GM21381 (cell line): Measurements from ENCODE around the gene CASP10.
"Not testable (repeated sequence)": the region's sequence is repeated elsewhere in the genome, so short reads cannot be mapped to it uniquely, and the experiment has no call there.

Experiments
- ATAC-seq: cut with Tn5 transposase; IDR thresholded peaks from one replicate; pipeline ENCODE4 v1.9.1; 2021; ENCODE audit warnings: mild to moderate bottlenecking, moderate library complexity; ENCODE audit not compliant: unreplicated experiment

The CASP10 gene

DNA sequence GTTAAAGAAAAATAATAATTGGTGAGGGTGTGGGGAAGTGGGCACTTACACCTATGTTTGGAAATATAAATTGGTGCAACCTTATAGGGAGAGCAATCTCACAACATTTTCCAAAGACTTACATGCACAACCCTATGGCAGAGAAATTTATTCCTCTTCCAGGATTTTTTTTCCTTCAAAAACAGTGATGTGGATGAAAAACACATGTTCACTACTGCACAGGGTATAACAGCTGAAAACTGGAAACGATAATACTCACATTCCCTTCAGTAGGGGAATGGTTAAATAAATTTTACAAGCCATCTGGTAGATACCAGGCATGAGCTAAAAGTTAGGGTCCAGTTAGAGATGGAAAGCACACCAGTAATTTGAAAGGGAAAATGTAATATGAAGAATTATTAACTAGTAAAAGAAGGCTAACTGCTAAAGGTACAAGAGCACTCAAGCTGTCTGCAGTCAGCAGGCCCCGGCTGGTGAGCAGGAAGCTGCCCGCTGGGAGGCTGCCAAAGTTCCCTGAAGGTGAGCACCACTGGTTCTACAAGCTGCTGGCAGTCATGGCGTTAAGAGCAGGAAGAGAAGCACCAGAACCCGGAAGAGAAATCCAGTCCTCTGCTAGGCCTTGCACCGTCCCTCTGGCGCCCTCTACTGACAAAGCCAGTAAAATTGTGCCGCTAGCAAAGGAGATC, 49.0 kb downstream of the CASP10 start:
- ATAC-seq, result peak; percentile 51

DNA sequence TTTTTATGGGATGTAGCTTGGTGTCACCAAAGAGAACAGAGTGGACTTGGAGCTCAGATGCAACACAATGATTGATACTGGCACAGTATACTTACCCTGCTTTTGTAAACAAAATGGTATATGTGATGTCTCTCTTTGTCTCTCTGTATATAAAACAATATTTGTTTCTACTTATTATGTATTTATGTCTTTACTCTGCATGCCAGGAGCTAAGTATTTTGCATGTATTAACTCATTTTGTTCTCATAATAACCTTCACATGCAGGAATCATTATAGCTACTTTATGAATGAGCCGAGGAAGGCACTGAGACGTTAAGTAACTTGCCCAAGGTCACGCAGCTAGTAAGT, 49.5 kb downstream of the CASP10 start:
- no peak for ATAC-seq

DNA sequence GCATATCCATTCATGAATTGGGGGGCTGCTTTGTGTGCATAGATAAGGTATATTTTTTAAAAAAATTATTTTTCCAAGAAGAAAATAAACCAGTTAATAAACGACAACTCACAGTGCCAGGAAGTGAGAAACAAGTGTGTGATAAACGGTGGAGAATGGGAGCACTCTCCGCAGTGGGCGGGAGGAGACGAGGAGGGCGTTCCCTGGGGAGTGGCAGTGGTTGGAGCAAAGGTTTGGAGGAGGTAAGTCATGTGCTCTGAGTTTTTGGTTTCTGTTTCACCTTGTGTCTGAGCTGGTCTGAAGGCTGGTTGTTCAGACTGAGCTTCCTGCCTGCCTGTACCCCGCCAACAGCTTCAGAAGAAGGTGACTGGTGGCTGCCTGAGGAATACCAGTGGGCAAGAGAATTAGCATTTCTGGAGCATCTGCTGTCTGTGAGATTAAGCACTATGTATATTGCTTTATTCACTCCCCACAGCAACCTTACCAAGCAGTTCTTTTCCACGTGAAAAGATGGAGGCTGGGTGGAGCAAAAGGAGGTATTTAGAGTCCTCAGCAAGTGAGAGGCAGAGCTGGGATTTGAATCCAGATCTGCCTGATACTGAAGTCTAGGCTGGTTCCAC, 50.4 kb downstream of the CASP10 start:
- peak; percentile 90 for ATAC-seq

DNA sequence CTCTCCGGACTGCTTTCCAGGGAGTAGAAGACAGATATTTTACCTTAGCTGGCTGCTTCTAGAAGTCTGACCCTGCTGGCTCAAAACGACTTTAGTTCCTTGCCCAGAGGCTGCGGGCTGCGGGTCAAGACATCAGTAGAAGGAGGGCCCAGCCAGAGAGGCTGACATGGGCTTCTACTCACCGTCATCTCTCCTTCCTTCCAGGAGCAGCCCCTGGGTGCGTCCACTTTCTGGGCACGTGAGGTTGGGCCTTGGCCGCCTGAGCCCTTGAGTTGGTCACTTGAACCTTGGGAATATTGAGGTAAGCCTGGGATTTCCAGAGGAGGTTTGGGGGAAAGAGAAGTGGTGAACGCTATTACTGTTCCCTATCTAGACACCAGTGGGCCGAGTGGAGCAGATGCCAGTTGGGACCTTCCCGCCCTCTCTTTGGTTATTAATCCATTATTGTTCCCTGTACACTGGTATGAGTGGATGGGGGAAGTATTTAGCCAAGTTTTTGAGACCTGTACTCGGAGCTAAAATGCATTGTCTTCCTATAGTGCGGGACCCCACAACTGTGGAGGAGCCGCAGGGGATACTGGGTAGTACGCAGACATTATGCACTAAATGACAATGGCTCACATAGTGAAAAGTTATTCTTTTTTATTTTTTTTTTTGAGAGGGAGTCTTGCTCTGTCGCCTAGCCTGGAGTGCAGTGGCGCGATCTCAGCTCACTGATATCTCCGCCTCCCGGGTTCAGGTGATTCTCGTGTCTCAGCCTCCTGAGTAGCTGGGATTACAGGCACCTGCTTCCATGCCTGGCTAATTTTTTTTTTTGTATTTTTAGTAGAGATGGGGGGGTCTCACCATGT, 51.1 kb downstream of the CASP10 start:
- ATAC-seq, result peak; percentile 14

DNA sequence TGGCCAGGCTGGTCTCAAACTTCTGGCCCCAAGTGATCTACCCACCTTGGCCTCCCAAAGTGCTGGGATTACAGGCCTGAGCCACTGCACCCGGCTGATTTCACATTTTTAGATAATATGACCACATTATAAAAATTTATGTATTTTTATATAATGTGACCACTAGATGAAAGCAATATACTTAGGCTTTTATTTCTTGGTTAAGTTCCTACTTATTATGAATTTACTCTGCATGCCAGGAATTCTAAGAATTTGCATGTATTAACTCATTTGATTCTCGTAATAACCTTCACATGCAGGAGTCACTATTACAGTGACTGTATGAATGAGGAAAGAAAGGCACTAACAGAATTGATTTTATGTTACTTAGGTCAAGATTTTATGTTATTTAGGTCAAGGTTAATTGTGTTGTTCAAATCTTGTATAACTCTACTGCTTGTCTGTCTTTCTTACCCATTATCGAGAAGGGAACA, 51.8 kb downstream of the CASP10 start:
- no peak for ATAC-seq

DNA sequence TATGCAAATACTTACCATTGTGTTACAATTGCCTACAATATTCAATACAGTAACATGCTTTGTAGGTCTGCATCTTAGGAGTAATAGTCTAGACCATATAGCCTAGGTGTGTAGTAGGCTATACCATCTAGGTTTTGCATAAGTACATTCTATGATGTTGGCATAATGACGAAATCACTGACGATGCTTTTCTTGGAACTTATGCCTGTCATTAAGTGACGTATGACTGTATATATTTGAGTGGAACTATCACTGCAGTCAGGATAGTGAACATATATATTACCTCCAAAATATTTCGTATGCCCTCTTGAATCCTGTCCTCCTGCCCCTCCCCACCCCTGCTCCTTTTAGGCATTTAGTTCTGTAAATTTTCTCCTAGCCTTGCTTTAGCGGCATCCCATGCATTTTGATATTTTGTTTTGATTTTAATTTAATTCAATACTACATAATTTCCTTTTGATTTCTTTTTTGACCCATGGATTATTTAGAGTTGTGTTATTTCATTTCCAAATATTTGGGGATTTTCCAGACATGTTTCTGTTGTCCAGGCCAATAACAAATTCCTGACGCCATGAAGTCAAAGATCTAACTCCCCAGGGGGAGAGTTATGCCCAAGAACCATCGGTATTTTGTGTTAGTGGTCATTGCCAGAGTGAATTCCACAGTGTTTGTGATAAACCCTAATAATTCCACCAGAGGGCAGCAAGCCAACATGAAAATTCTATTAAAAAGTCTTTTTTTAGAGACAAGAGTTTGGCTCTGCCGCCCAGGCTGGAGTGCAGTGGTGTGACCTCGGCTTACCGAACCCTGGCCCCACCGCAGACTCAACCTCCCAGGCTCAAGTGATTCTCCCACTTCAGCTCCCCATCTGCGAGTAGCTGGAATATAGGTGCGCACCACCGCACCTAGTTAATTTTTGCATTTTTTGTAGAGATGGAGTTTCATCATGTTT, 53.2 kb downstream of the CASP10 start:
- no peak for ATAC-seq

DNA sequence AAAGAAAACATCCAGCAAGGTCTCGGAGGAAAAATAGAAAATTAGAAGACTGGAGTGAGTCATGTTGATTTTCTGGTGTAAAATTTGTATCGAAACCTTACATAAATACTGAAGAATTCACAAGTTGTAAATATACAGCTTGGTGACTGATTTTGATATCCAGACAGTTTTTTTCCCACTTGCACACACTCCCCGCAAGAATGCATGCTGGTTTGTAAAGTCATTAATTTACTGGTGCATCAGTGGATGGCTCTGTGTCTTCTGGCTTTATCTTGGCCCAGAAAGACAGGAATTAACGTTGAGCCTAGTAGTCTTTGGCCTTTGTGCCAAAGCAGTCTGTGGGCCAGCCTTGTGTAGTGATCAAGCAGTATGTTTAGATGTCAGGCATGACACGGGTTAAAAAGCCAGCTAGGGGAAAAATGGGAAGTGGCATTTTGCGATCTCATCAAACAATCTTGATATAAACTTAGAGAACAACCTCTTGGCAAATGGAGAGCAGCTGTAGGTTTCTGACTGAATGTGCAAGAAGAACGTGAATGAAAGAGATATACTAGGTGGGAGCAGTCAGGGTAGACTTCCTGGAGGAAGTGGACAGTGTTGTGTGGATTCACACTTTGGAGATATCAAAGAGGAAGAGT, 54.7 kb downstream of the CASP10 start:
- ATAC-seq, result no peak

DNA sequence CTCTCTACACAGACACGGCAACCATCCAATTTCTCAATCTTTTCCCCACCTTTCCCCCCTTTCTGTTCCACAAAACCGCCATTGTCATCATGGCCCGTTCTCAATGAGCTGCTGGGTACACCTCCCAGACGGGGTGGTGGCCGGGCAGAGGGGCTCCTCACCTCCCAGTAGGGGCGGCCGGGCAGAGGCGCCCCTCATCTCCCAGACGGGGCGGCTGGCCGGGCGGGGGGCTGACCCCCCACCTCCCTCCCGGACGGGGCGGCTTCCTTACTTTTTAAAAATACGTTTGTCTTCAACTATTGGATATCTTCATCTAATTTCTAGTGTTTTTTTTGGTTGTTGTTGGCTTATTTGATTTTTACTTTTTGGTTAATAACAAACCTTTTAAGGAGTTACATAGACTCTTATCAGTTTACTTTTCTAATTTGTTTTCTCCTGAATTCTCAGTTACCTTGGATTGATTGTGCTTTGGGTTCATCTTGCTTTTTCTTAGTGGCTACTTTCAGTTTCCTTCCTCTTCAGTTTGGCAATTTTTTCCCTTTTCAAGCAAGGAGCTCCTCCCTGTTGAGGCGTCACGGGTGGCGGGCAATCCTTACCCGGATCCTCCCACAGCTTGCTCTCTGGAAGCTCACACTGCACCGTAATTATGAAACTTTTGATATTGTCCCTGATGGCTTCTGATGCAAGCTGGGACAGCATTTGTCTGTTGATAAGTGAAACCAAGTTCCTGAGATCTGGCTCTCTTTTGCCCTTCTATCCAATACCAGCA, 56.4 kb downstream of the CASP10 start:
- ATAC-seq, result not testable (repeated sequence)

DNA sequence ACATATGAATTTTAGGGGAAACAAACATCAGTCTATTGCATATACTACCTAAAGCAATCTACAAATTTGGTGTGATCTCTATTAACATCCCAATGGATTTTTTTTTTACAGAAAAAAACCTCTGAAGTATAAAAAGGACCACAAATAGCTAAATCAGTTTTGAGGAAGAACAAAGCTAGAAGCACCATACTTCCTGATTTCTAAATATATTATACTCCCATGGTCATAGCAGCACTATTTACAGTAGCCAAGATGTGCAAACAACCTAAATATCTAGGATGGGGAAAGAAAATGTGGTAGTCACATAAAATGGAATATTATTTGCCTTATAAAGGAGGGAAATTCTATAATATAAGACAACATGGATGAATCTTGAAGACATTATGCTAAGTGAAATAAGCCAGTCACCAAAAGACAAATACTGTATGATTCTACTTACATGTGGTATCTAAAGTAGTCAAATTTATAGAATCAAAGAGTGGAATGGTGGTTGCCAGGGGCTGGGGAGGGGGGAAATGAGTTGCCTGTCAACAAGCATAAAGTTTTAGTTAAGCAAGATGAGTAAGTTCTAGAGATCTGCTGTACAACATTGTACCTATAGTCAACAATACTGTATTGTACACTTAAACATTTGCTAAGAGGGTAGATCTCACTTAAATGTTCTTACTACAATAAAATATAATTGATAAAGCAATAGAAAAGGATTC, 59.8 kb downstream of the CASP10 start:
- no peak for ATAC-seq

DNA sequence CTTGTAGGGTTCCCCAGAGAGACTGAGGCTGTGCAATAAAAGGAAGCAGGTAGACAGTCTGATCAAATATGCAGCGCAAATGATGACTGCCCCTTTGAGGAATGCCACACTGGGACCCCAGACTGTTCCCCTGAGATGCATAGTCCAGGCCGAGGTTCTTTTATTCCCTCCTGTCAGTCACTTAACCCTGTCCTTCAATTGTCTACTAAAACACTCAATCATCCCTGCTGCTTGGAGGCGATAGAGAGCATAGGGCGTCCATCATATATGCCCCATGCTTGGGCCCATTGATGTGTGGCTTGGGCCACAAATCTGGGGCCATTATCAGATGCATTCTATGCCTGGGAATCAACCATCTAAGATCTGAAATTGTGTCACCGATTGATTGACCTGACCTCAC, 61.9 kb downstream of the CASP10 start:
- no peak for ATAC-seq

DNA sequence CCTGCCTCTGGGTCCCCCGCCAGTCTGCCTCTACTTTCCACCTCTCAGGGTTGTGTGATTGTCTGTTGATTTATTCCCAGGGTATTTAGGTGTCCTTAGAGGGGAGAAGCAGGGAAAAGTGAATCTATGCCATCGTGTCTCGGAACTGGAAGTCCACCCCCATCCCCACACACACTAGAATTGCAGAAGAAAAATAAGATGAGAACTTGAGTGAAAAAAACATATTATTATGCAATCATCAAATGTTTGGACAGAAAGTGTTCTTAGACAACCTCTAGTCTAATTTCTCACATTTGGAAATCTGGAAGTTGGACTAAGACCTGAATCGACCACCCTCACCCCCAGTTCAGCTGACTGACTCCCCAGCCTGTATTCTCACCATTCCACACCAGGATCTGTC, 63.3 kb downstream of the CASP10 start:
- no peak for ATAC-seq

DNA sequence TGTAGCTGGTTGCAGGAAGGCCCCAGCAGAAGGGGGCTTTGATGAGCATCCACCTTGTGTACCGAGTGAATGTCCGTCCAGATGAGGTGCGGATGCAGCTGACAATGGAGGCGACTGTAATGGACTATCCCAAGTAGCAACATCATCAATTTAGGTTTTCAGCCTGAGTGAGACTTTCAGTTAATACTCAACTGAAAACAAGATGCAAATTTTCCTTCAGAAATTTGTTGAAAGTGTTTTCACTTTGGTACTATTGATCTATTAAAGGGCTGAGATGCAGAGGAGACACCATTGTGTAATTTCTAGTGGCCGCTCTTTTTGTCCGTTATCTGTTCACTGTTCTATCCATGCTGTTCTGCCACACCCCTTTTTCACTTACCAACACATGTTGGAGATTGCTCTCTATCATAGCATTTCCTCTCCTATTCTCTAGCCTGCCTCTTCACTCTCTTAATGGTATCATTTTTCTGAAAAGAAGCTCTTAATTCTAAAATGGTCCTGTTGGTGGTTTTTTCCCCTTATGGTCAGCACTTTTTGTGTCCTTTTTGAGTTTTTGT, 65.4 kb downstream of the CASP10 start:
- no peak for ATAC-seq

DNA sequence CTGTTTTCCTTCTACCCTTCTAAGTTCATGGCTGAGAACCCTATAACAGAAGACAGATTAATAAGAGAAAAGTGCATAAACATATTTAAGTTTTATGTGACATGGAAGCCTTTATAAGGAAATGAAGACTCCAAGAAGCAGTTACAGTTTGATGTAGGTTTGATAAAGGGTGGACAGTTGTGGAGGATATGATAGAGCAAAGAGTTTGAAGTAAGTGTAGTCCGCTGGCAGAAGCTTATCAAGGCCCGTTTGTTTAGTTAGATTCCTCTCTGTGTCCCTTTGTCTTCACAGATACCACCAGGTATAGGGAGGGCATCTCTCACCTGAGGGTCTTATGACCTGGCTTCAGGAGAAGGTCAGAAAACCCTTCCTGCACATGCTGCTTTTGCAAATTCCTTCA, 66.9 kb downstream of the CASP10 start:
- no peak for ATAC-seq

DNA sequence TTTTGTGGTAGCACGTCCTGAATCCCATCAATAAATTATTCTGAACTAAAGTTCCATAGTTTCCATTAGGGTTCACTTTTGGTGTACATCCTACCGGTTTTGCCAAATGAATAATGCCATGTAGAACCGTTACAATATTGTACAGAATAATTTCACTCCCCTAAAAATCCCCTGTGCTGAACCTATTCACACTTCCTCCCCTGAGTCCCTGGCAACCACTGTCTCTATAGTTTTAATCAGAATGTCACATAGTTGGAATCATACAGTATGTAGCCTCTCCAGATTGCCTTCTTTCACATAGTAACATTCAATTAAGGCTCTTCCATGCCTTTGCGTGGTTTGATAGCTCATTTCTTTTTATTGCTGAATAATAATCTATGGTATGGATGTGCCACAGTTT, 67.8 kb downstream of the CASP10 start:
- ATAC-seq, result no peak

DNA sequence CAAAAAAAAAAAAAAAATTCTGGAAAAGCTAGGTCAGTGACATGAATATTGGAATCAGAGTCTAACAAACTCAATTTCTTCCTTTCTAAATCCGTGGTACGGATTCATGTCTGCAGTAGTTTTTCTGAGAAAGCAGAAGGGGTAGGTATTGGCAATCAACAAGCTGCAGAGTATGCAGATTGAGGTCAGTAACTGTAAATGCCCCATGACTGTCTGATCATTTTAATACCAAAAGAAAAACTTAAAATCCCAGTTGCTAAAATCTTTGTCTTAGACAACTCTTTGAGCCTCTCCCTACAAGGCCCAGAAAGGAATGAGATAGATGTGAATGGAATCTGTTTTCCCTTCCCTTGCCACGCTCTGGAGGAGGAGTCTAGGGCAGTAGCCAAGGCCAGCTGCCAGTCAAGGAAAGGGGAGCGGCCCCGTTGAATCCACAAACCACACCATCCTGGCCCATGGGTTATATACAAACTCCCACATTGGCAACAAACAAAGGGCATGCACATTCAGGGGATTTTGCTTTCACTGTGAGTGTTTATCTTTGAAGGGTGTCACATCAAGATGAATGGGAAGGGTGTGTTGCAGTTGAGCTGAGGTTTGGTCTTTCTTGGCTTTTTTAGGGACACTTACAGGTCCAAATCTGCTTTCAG, 71.3 kb downstream of the CASP10 start:
- ATAC-seq, result no peak

DNA sequence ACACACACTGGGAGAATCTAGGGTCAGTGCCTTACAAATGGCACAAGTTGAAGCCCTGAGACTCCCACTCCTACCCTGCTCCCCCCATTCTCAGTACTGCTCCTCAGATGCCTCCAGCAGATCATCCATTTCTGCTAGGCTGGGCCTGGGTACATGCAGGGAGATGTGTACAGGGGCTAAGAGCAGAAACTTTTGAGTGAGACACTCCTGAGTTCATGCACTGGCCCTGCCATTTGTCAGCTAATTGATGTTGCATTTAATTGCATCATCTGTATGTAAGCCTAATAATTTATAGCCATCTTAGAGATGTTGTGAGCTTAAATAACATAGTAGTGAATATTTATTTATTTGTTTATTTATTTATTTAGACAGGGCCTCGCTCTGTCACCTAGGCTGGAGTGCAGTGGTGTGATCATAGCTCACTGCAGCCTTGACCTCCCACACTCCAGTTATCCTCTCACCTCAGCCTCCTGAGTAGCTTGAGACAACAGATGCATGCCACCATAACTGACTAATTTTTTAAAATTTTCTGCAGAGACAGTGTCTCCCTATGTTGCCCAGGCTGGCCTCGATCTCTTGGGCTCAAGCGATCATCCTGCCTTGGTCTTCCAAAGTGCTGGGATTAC, 72.6 kb downstream of the CASP10 start:
- no peak for ATAC-seq

DNA sequence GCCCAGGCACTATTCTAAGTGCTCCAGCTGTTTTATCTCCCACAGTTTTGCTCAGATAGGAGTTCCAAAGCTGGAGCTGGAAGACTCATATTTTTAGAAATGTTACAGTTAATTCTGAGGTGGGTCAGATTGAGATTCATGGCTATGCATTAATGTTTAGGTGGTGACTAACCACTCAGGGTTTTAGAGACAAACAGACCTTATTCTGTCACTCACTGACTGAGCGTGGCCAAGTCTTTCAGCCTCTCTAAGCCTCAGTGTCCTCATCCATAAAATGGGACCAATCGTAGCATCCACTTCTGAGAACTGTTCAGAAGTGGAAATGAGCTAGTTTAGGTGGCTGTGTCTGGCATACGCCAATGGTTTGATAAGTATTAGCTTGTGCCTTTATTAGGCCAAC, 73.1 kb downstream of the CASP10 start:
- ATAC-seq, result no peak
